HG03442 (cell line): ENCODE results near the gene KCNC1.

Experiments
- ATAC-seq: cut with Tn5 transposase; IDR thresholded peaks from one replicate; pipeline ENCODE4 v1.9.1; 2021; ENCODE audit warnings: mild to moderate bottlenecking, moderate library complexity; ENCODE audit not compliant: unreplicated experiment

KCNC1 gene

GRCh38 chr11:17714870-17715269, 19.7 kb upstream of the KCNC1 start:
- no peak for ATAC-seq

GRCh38 chr11:17716807-17717206, 17.8 kb upstream of the KCNC1 start:
- ATAC-seq, result no peak

- ATAC-seq, result no peak
Observed at GRCh38 chr11:17718015-17718414, 16.6 kb upstream of the KCNC1 start.

GRCh38 chr11:17718510-17718962, 16.0 kb upstream of the KCNC1 start:
- ATAC-seq, result no peak

- no peak for ATAC-seq
Observed at GRCh38 chr11:17719028-17719937, 15.3 kb upstream of the KCNC1 start, which contains the start of gene MYOD1. MYOD1 (plus strand) TSS chr11:17719571; CDS start chr11:17719783, 212 bp downstream.

GRCh38 chr11:17719938-17720795, 14.4 kb upstream of the KCNC1 start:
- ATAC-seq, result no peak

DNA sequence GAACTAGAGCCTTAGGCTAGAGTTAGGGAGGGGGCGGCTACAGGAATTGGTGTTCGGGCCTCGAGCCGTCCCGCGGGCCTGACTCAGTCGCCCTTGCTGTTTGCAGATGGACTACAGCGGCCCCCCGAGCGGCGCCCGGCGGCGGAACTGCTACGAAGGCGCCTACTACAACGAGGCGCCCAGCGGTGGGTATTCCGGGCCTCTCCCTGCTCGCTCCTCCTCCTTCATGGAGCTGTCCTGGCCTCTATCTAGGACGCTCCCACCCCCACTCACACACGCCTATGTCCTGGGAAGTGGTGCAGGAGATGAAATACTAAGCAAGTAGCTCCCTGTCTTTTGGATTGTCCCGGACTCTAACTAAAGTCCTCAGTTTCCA, 13.8 kb upstream of the KCNC1 start:
- no peak for ATAC-seq

GRCh38 chr11:17721242-17721999, 13.2 kb upstream of the KCNC1 start:
- no peak for ATAC-seq

GRCh38 chr11:17722000-17722643, 12.5 kb upstream of the KCNC1 start:
- no peak for ATAC-seq

DNA sequence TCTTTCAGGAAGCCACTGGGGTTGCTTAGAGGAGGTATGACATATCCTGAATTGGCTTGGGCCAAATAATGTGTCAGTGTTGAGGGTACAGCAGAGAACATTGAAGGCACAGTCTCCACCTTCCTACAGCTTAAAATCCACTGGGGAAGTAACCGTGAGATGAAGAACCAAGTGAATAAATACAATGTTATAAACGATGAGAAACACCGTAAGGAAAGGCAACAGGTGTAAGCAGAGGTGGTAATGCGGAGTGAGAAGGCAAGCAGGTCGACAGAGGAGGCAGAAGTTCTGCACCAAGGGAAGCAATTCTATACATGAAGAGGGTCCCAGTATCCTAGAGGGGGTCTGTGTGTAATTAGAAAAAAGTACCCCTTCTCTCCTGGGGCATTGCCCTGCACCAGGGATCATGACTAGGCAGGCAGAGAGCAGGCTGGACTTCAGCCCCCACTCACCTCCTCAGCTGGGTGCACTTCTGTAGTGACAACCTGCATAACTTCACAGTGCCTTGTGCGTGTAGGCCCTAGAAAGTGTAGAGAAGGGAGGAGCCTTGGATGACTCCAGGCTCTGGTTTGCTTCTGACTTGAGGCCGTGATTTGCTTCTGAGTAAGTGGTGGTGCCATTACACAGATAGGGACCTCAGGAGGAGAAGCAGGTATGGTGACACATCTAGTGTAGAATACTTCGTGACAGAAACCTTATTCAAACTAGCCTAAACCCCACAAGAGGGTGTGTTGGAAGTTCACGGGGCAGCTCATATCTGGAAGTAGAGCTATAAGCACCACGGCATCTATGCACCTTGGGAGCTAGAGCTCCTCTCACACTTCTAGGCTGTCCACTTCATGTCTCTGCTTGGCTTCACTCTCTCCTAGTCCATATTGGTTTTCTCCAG, 10.3 kb upstream of the KCNC1 start:
- no peak for ATAC-seq

DNA sequence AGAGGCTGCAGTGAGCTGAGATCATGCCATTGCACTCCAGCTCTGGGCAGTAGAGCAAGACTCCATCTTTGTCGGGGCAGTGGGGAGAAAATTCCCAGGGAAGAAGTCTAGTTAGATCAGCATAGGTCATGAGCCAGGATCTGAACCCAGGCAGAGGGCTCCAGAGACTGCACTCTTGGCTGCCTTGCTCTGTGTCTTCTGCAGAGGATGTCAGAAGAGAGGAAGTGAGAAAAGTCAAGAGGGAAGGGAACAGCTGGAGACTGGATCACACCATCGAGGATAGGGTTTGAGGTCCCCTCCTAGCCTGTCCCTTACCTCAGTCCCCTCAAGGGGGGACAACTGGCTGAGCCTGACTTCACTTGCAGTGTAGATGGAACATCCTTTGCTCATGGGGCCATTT, 9.4 kb upstream of the KCNC1 start:
- no peak for ATAC-seq

DNA sequence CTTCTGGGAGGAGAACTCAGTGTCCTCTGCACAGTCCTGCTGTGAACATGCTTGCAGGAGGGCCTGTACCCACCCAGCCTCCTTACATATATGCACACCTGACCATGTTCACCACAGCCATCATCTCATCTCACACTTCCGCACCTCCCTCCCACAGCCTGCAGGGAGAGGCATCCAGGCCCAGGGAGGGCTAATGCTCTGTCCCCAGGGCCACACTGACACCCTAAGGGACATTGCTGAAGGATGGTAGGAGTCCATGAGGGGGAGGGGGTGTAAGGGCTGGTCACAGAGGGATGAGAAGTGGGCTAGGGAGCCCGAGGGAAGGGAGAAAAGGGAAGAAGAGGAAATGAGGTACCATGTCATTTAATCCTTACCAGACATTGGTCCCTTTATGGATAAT, 4.4 kb upstream of the KCNC1 start:
- no peak for ATAC-seq

DNA sequence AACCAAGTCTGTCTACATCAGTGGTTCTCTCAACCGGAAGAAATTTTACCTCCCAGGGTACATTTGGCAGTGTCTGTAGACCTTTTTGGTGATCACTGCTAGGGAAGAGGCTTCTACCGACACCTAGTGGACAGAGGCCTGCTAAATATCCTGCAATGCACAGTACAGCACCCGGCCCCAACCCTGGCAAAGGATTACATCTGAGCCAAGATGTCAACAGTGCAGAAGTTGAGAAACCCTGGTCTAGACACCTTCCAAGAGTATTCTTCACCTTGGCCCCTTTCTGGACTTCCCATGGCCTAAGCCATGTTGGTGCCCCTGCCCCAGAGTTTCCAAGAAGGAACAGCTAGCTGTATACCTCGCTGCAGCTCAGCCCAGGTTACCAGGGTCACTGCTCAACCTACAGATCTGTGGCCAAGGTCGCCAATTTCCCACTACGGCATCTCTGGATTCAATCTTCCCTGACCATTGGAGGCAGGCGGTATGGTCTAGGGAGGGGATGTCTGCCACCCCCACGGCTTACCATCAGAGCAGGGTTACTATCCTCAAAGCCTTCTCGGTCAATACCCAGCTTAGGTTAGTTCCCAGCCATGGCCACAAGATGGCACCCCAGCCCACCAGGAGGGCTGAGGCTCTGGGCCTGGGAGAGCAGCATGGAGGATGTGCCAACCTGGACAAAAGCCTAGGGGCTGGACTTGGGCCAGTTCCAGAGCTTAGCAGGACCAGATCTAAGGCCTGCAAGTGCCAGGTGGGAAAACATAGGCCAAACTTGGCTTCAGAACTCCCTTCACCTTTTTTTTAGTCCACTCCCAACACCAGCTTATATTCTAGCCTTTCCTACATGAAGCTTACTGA, 3.7 kb upstream of the KCNC1 start:
- peak; percentile 82 for ATAC-seq

- no peak for ATAC-seq
Observed at GRCh38 chr11:17733261-17733660, 1.3 kb upstream of the KCNC1 start.

- ATAC-seq, result no peak
Observed at GRCh38 chr11:17734986-17735817, 621 bp downstream of the KCNC1 start.

DNA sequence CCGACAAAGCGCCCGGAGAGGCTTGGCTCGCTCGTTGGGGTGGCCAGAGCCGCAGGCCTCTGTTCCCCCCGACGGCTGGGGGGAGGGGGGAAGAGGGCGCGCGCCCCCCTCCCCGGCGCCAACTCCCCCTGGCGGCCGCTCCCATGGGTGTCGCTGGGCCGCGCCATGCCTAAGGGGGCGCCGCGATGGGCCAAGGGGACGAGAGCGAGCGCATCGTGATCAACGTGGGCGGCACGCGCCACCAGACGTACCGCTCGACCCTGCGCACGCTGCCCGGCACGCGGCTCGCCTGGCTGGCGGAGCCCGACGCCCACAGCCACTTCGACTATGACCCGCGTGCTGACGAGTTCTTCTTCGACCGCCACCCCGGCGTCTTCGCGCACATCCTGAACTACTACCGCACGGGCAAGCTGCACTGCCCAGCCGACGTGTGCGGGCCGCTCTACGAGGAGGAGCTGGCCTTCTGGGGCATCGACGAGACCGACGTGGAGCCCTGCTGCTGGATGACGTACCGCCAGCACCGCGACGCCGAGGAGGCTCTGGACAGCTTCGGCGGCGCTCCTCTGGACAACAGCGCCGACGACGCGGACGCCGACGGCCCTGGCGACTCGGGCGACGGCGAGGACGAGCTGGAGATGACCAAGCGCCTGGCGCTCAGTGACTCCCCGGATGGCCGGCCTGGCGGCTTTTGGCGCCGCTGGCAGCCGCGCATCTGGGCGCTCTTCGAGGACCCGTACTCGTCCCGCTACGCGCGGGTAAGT, 1.4 kb downstream of the KCNC1 start:
- ATAC-seq, result no peak

DNA sequence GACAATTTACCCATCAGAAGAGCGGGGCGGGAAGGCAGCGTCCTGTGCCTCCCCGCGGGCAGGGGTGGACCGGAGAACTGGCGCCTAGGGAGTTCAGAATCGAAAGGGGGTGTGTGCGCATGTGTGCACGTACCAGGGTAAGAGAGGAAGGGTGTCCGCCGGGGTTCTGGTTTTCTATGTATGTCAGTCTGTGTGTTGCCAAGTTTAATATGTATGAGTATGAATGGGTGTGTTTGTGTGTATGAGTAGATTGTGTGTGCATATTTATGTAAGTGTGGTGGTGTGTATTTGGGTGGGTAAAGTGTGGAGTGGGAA, 2.0 kb downstream of the KCNC1 start:
- no peak for ATAC-seq
